Panc1 (cell line): Measurements from ENCODE around the gene IFNLR1. TPM values are rescaled to one million over a fixed set of nuclear protein-coding genes. Genes with fewer than 3 reads are reported as not detected.

Source experiments
- ATAC-seq: fragments of 200-7000 bp; cut with Tn5 transposase; 2 replicates; pipeline ENCODE4 v1.9.1; 2020; ENCODE audit warnings: mild to moderate bottlenecking, moderate library complexity
- BruUV-seq: library from RNA; stranded (reverse); fragments of 400-500 nt; replicated peaks from 2 replicates; lab custom pipeline; 2021; lab: Mats Ljungman, UMichigan
- CTCF ChIA-PET: fragments of 300-600 bp; sonication (Branson Sonifier 250); formaldehyde crosslinking; loops from one replicate; lab custom pipeline; 2022; ENCODE audit warnings: antibody characterized with exemption; lab: Charles Lee
- POLR2A ChIA-PET: fragments of 300-600 bp; sonication (Branson Sonifier 250); formaldehyde crosslinking; loops from one replicate; lab custom pipeline; 2022; ENCODE audit warnings: antibody characterized with exemption; lab: Charles Lee
- DNase-seq: peaks from one replicate; pipeline ENCODE4 v3.0.0-alpha.2; 2010; ENCODE audit warnings: low read depth, low spot score
- H3K27ac ChIP-seq: 2 replicates; pipeline ENCODE4 v1.5.1; 2011; ENCODE audit warnings: mild to moderate bottlenecking, low read length, inconsistent platforms
- H3K27me3 ChIP-seq: fragments of 200-500 bp; sonication (Bioruptor generic); 2 replicates; pipeline ENCODE4 v1.6.0; 2014; ENCODE audit warnings: low read length, inconsistent platforms; ENCODE audit not compliant: control insufficient read depth, insufficient read depth
- H3K36me3 ChIP-seq: fragments of 200-500 bp; sonication (Bioruptor generic); 2 replicates; pipeline ENCODE4 v1.5.1; 2014; ENCODE audit warnings: inconsistent platforms, mild to moderate bottlenecking, low read length, moderate library complexity; ENCODE audit not compliant: control insufficient read depth, insufficient read depth
- H3K4me1 ChIP-seq: 2 replicates; pipeline ENCODE4 v1.5.1; 2011; ENCODE audit warnings: inconsistent platforms, mild to moderate bottlenecking, low read length, moderate library complexity; ENCODE audit not compliant: control insufficient read depth, insufficient read depth
- H3K4me3 ChIP-seq, 2 experiments: 2 replicates each; pipeline ENCODE4 v1.5.1; 2011 to 2012; ENCODE audit warnings: low read depth in 2 of 2, low read length in 2 of 2, mild to moderate bottlenecking in 2 of 2, inconsistent platforms in 1 of 2, moderate library complexity in 1 of 2
- H3K9me3 ChIP-seq: fragments of 200-500 bp; sonication (Bioruptor generic); 2 replicates; pipeline ENCODE4 v1.5.1; 2014; ENCODE audit warnings: low read depth, mild to moderate bottlenecking, inconsistent platforms, low read length, moderate library complexity; ENCODE audit not compliant: control insufficient read depth, insufficient read depth
- POLR2AphosphoS5 ChIP-seq: IDR thresholded peaks from 2 replicates; pipeline ENCODE4 v1.6.1; 2012; ENCODE audit warnings: mild to moderate bottlenecking, low read depth, low read length, moderate library complexity
- REST ChIP-seq, 2 experiments: IDR thresholded peaks; 2 replicates each; pipeline ENCODE4 v1.6.1; 2011 to 2012; ENCODE audit warnings: low read depth in 2 of 2, control low read depth in 1 of 2, low read length in 1 of 2, mild to moderate bottlenecking in 1 of 2, moderate library complexity in 1 of 2; ENCODE audit not compliant: insufficient read depth in 1 of 2
- SIN3A ChIP-seq: IDR thresholded peaks from 2 replicates; pipeline ENCODE4 v1.6.1; 2012; ENCODE audit warnings: low read depth, mild to moderate bottlenecking, low read length, moderate library complexity, borderline replicate concordance; ENCODE audit not compliant: insufficient read depth
- TCF7L2 ChIP-seq: IDR thresholded peaks from 2 replicates; pipeline ENCODE4 v1.6.1; 2011; ENCODE audit warnings: mild to moderate bottlenecking, low read depth, low read length, inconsistent platforms
- in situ Hi-C: cut with HindIII; loops from 2 replicates; pipeline ENCODE4 v1.10.0; 2016; ENCODE audit warnings: low sequenced_read_pairs, low pct_unique_long_range_greater_than_20kb
- intact Hi-C: fragments of 100-400 bp; cut with micrococcal nuclease; formaldehyde crosslinking; loops from one replicate; pipeline ENCODE4 v1.10.0; 2022; ENCODE audit not compliant: unreplicated experiment
- total RNA-seq: library from RNA; stranded (reverse); gene quantifications from one replicate; pipeline ENCODE4 v1.2.1, GENCODE V29; 2021; ENCODE audit not compliant: unreplicated experiment
- TF ChIP-seq, protein P1 (sequence below): fragments of 450-650 bp; IDR thresholded peaks from 2 replicates; pipeline ENCODE4 v1.5.1; 2017; ENCODE audit warnings: mild to moderate bottlenecking

IFNLR1 gene
- total RNA-seq, 1 experiment from 2014 or later = 1.0 TPM

- no peaks in the 10 kb centered on the region for H3K4me1 ChIP-seq
- no peak for ATAC-seq
- POLR2A ChIA-PET = interaction anchor here (0.6 to 0.7 kb wide), 3 partner anchors 10 to 772 kb away, joined by 3 to 8 read pairs (median 3); no protein-coding TSS in a partner anchor
- in situ Hi-C loops = no loop called here
- DNase-seq = no peak
- TF ChIP-seq TCF7L2 (no peak), REST (IDR thresholded peaks at IDR 0.05; ENCODE audit: insufficient read depth in 1 of 2, low read depth in 2 of 2, low read length in 1 of 2) (no peak)
- TF ChIP-seq, protein P1, sequence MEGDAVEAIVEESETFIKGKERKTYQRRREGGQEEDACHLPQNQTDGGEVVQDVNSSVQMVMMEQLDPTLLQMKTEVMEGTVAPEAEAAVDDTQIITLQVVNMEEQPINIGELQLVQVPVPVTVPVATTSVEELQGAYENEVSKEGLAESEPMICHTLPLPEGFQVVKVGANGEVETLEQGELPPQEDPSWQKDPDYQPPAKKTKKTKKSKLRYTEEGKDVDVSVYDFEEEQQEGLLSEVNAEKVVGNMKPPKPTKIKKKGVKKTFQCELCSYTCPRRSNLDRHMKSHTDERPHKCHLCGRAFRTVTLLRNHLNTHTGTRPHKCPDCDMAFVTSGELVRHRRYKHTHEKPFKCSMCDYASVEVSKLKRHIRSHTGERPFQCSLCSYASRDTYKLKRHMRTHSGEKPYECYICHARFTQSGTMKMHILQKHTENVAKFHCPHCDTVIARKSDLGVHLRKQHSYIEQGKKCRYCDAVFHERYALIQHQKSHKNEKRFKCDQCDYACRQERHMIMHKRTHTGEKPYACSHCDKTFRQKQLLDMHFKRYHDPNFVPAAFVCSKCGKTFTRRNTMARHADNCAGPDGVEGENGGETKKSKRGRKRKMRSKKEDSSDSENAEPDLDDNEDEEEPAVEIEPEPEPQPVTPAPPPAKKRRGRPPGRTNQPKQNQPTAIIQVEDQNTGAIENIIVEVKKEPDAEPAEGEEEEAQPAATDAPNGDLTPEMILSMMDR = no peak
- no peak overlapping the region for H3K4me3 ChIP-seq
- H3K36me3 ChIP-seq = no peaks in the 10 kb centered on the region
- BruUV-seq = no TSS peak
- intact Hi-C loops = no loop called here
- H3K9me3 ChIP-seq = no peaks in the 10 kb centered on the region
- H3K27ac ChIP-seq = no peak overlapping the region
- CTCF ChIA-PET = interaction anchor here (1.1 kb wide), 1 partner anchor 182 kb away, joined by 3 read pairs; no protein-coding TSS in a partner anchor
- no peaks in the 10 kb centered on the region for H3K27me3 ChIP-seq
Measured at GRCh38 chr1:24210195-24210627, 23.1 kb upstream of the IFNLR1 start.

- no peaks in the 10 kb centered on the region for H3K27me3 ChIP-seq
- BruUV-seq = no TSS peak
- ChIA-PET CTCF (interaction anchor here (0.6 to 0.8 kb wide), 3 partner anchors 10 to 96 kb away, joined by 3 to 6 read pairs (median 5); no protein-coding TSS in a partner anchor), POLR2A (no interaction called here)
- no peak overlapping the region for H3K4me3 ChIP-seq
- TF ChIP-seq TCF7L2 (no peak), SIN3A (no peak), REST (IDR thresholded peaks at IDR 0.05; ENCODE audit: insufficient read depth in 1 of 2, low read depth in 2 of 2, low read length in 1 of 2) (no peak), POLR2AphosphoS5 (no peak)
- TF ChIP-seq, protein P1 = no peak
- intact Hi-C loops = no loop called here
- no peaks in the 10 kb centered on the region for H3K4me1 ChIP-seq
- H3K36me3 ChIP-seq = no peaks in the 10 kb centered on the region
- in situ Hi-C loops = no loop called here
- no peaks in the 10 kb centered on the region for H3K9me3 ChIP-seq
- ATAC-seq = no peak
- no peak for DNase-seq
- no peak overlapping the region for H3K27ac ChIP-seq
Measured at GRCh38 chr1:24209097-24209496, 22.0 kb upstream of the IFNLR1 start.
